Measurements from ENCODE around the gene LRCOL1. TPM values are rescaled to one million over a fixed set of nuclear protein-coding genes. Genes with fewer than 3 reads are reported as not detected.

Gene LRCOL1
- total and polyA plus RNA-seq, 12 donors, result 0.17 to 0.28 TPM; not detected in 10

GRCh38 chr12:132572106-132572505 is 38.3 kb downstream of the LRCOL1 start:
- Histone ChIP-seq H3K4me1 (no peaks in the 10 kb centered on the region), H3K9me3 (no peaks in the 10 kb centered on the region), H3K4me3 (no peak overlapping the region), H3K36me3 (peaks cover 4 to 82% (median 13%) of the 10 kb centered on the region in 9 donors), H3K27ac (no peak overlapping the region), H3K27me3 (no peaks in the 10 kb centered on the region)
- TF ChIP-seq, protein P1, sequence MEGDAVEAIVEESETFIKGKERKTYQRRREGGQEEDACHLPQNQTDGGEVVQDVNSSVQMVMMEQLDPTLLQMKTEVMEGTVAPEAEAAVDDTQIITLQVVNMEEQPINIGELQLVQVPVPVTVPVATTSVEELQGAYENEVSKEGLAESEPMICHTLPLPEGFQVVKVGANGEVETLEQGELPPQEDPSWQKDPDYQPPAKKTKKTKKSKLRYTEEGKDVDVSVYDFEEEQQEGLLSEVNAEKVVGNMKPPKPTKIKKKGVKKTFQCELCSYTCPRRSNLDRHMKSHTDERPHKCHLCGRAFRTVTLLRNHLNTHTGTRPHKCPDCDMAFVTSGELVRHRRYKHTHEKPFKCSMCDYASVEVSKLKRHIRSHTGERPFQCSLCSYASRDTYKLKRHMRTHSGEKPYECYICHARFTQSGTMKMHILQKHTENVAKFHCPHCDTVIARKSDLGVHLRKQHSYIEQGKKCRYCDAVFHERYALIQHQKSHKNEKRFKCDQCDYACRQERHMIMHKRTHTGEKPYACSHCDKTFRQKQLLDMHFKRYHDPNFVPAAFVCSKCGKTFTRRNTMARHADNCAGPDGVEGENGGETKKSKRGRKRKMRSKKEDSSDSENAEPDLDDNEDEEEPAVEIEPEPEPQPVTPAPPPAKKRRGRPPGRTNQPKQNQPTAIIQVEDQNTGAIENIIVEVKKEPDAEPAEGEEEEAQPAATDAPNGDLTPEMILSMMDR (IDR thresholded peaks at IDR 0.05), result no peak
- intact Hi-C loops (cut with DNase I), result no loop called here
- ATAC-seq (no peak), DNase-seq (no peak)
- 81 to 87% methylated on average over 19 to 26 of the region's 26 CpGs for WGBS, 2 donors

GRCh38 chr12:132571598-132571997 is 38.8 kb downstream of the LRCOL1 start:
- Histone ChIP-seq H3K4me3 (no peak overlapping the region), H3K4me1 (no peaks in the 10 kb centered on the region), H3K27ac (no peak overlapping the region), H3K36me3 (peaks cover 4 to 81% (median 10%) of the 10 kb centered on the region in 9 donors), H3K27me3 (no peaks in the 10 kb centered on the region), H3K9me3 (no peaks in the 10 kb centered on the region)
- DNase-seq, result no peak
- intact Hi-C loops (cut with DNase I), result no loop called here
- no peak for ATAC-seq
- 94 to 95% methylated on average over 19 to 20 of the region's 20 CpGs for WGBS, 2 donors
- TF ChIP-seq, protein P1 (IDR thresholded peaks at IDR 0.05), result no peak

- no peak for ATAC-seq
- peaks cover 0 to 2% (median 0%) of the 10 kb centered on the region in 9 donors for H3K4me1 ChIP-seq
- TF ChIP-seq, protein P1 (IDR thresholded peaks at IDR 0.05), result no peak
- 96% methylated on average over 23 to 27 of the region's 27 CpGs for WGBS, 2 donors
- H3K36me3 ChIP-seq, result peaks cover 4 to 77% (median 9%) of the 10 kb centered on the region in 9 donors
- H3K9me3 ChIP-seq, result no peaks in the 10 kb centered on the region
- no peaks in the 10 kb centered on the region for H3K27me3 ChIP-seq
- no peak overlapping the region for H3K4me3 ChIP-seq
- H3K27ac ChIP-seq, result no peak overlapping the region
- no peak for DNase-seq
- intact Hi-C loops (cut with DNase I), result no loop called here
Measured at GRCh38 chr12:132571051-132571450, 39.3 kb downstream of the LRCOL1 start.

DNA sequence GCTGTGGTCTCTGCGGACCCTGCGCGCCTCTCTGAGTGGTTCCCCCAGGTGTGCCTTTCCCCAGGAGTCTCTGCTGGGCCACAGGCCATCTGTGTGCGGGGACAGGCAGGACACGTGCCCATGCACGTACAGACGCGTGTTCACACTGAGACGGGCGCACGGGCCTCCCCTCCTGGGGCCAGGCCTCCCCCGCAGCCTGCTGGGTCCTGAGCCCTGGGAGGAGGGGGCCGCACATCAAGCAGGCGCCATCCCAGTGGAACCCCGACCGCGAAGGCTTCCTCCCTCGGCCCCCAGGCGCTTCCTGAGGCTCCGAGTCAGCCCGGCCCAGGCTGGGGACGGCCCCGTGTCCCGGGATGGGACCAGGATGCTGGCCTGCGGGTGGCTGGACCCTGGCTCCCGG is 39.7 kb downstream of the LRCOL1 start:
- Histone ChIP-seq H3K4me1 (peaks cover 0 to 2% (median 0%) of the 10 kb centered on the region in 9 donors), H3K9me3 (no peaks in the 10 kb centered on the region), H3K4me3 (no peak overlapping the region), H3K36me3 (peaks cover 4 to 77% (median 9%) of the 10 kb centered on the region in 9 donors), H3K27me3 (no peaks in the 10 kb centered on the region), H3K27ac (no peak overlapping the region)
- DNase-seq, result no peak
- WGBS, 2 donors, result 97% methylated on average over 26 of the region's 26 CpGs
- TF ChIP-seq, protein P1 (IDR thresholded peaks at IDR 0.05), result no peak
- no peak for ATAC-seq
- intact Hi-C loops (cut with DNase I), result no loop called here

Data from heart right ventricle (tissue), 16 donors.